GM18508 (cell line): ENCODE data around the gene TBC1D22A.

Experiments
- ATAC-seq: cut with Tn5 transposase; IDR thresholded peaks from one replicate; pipeline ENCODE4 v1.9.1; 2021; ENCODE audit warnings: moderate number of reproducible peaks; ENCODE audit not compliant: insufficient read depth, unreplicated experiment

TBC1D22A gene

DNA sequence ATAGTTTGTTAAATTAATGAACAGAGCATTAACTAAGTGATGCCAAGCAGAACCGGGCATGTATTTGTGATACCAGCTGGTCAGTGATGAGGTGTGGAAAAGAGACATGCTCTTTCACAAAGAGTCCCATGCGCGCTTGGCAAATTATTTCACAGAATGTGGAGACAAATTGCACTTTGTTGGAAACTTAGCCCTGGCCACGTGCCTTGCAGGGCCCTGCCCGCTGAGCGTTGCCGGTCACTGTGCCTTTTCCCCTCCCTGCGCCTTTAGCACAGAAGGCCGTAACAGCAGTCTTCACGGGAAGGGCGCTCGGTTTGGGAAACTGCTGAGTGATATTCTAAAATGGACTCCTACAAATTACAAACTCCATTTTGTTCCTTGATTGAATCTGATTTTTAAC lies 235.9 kb downstream of the TBC1D22A start:
- no peak for ATAC-seq

- no peak for ATAC-seq
These were observed 237.8 kb downstream of the TBC1D22A start for GRCh38 chr22:47000256-47000655.

- ATAC-seq = peak; percentile 27
These were observed 238.4 kb downstream of the TBC1D22A start for GRCh38 chr22:47000888-47001287.

DNA sequence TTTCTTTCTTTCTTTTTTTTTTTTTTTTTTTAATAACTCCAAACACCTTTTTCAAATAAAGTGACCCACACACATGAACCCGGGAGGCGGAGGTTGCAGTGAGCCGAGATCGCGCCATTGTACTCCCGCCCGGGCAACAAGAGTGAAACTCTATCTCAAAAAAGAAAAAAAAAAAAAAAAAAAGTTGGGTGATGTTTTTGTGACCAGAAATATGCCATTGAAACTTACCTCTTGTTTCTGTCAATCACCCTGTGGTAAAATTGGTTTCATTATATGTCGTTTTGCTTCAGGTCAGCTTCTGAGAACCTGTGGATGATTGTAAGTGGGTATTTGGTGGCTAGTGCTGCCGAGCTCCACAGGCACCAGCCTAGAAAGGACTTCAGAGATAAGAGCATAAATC lies 238.8 kb downstream of the TBC1D22A start:
- peak; percentile 52 for ATAC-seq

- no peak for ATAC-seq
These were observed 240.2 kb downstream of the TBC1D22A start for GRCh38 chr22:47002692-47003091.

DNA sequence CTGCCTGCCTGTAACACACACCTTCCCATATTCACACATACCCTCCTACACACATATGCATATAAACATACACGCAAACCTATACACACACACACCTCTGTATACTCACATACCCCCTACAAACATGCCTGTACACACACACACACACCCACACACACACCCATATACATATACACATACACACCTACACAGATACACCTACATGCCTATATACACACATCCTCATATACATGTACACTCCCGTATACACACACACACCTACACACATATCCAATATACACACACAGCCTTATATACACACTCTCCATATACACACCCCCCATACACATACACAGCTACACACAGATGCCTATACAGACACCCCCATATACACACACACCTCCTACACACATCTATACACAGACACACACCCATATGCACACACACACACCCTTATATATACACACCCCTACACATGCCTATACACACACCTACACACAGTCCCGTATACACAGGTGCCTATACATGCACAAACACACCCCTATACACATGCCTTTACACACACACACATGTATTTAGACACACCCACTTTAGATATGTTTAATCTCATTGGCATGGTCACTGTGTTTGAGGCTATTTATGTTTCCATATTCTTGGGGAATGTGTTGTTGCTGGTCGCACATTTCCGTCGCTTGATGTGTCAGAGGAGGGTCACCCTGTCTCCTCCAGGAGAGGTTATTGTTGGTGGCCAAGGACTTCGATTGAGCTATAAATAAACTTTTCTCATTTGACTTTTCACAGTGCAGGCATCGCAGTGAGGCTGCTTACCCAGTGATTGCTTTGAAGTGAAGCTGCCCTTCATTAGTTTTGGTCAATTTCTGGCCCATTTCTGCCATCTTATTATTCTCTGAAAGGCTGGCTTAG lies 243.3 kb downstream of the TBC1D22A start:
- ATAC-seq = no peak

GRCh38 chr22:47006433-47006832 lies 244.0 kb downstream of the TBC1D22A start:
- ATAC-seq = no peak

GRCh38 chr22:47006869-47007268 lies 244.4 kb downstream of the TBC1D22A start:
- no peak for ATAC-seq

- no peak for ATAC-seq
These were observed 245.0 kb downstream of the TBC1D22A start for GRCh38 chr22:47007496-47007895.

- ATAC-seq = no peak
These were observed 245.9 kb downstream of the TBC1D22A start for GRCh38 chr22:47008208-47008885.

DNA sequence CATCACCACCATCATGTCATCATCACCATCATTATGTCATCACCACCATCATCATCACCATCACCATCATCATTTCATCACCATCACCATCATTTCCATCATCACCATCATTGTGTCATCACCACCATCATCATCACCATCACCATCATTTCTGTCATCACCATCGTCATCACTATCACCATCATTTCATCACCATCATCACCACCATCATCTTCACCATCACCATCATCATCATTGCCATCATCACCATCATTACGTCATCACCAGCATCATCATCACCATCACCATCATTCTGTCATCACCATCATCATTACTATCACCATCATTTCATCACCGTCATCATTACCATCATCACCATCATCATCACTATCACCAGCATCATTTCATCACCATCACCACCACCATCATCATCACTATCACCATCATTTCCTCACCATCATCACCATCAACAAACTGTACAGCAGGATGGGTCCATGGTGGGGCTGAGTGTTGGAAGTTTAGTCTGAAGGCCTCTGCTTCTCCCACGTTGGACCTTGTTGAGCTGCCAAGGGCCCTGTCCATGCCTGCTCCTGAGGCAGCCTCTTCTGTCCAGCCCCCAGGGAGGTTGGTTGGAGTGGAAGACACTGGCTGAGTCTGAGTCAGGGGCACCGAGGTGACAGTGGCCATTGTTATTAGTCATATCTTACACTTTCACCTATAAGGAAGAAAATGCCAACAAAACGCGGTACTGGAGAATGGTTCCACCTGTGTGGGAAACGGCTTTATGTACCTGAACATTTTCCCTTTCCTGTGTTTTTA lies 247.1 kb downstream of the TBC1D22A start:
- ATAC-seq = no peak

- no peak for ATAC-seq
These were observed 247.8 kb downstream of the TBC1D22A start for GRCh38 chr22:47010211-47010610.

DNA sequence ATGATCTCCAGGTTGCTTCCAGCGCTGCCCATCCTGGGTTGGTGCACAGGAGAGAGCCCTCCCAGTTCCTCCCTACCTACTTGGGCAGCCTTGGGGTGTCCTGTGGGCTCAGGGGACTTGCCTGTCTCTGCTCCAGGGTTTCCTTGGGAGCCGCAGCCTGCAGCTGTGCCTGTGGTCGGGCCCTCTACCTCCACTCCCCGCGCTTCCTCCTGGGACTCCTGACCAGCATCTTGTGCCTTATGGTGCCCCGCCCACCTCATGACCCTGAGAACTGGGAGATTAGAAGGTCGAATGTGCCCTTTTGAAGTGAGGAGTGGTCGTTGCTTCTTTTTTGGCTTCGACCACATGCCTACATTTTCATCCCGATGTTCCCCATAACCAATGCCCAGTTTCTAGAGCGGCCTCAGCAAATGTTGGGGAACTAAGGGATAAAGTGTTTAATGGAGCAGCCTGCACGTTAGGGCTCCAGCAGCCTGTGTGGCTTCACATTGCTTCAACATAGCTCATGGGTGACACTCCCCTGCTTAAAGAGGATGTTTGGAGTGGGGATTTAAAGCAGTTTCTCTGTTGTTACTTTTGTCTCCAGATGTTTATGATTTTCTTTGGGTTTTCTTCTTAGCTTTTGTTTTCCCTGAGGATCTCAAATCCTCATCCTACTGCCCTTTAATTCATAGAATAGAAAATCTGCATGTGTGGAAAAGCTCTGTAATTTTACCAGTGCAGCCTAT lies 248.8 kb downstream of the TBC1D22A start:
- ATAC-seq = no peak

DNA sequence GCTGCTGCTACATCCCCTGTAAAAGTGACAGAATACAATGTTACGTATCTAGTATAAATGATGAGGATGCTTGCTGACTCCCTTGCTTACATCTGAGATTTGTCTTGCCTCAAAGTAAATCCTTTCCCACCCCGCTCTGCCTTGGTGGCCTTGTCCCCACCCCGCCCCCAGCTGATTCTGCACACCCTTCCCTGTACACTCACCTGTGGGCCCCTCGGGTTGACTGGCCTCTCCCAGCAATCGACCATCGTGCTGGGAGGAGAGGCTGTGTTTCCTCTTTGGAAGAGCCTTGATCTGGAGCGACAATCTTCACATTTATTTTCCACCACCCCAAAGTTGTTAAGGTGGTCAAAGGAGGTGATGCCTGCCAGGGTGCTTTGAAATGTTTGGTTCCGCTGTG lies 249.4 kb downstream of the TBC1D22A start:
- no peak for ATAC-seq

GRCh38 chr22:47012589-47013370 lies 250.3 kb downstream of the TBC1D22A start:
- no peak for ATAC-seq

- no peak for ATAC-seq
These were observed 251.6 kb downstream of the TBC1D22A start for GRCh38 chr22:47013861-47014635.

- no peak for ATAC-seq
These were observed 252.3 kb downstream of the TBC1D22A start for GRCh38 chr22:47014636-47015345.

GRCh38 chr22:47015589-47016178 lies 253.2 kb downstream of the TBC1D22A start:
- no peak for ATAC-seq
